Heart right ventricle (tissue), 16 donors: ENCODE results near the gene MYL3. TPM values are rescaled to one million over a fixed set of nuclear protein-coding genes. Genes with fewer than 3 reads are reported as not detected.

ENCODE experiments used
- ATAC-seq, 8 donors: fragments of 200-7000 bp; cut with Tn5 transposase; one replicate each; pipeline ENCODE4 v1.9.1; 2020; ENCODE audit warnings: mild to moderate bottlenecking in 8 of 8, moderate library complexity in 8 of 8, moderate number of reproducible peaks in 1 of 8
- DNase-seq, 2 donors: peaks; one replicate each; pipeline ENCODE4 v3.0.0-alpha.2; 2020
- H3K27ac ChIP-seq, 10 donors: fragments of 200-600 bp; sonication (generic) in 2 of 10; one replicate each; pipeline versions ENCODE4 v1.5.0 to v1.8.0; 2020 to 2022; ENCODE audit warnings: mild to moderate bottlenecking in 3 of 10
- H3K27me3 ChIP-seq, 7 donors: fragments of 200-600 bp; one replicate each; pipeline ENCODE4 v1.8.0; 2021 to 2022; ENCODE audit warnings: mild to moderate bottlenecking in 2 of 7
- H3K36me3 ChIP-seq, 9 donors: fragments of 200-600 bp; sonication (generic) in 1 of 9; one replicate each; pipeline versions ENCODE4 v1.5.0 to v1.8.0; 2020 to 2022; ENCODE audit warnings: mild to moderate bottlenecking in 2 of 9
- H3K4me1 ChIP-seq, 9 donors: fragments of 200-600 bp; sonication (generic) in 1 of 9; one replicate each; pipeline versions ENCODE4 v1.5.0 to v1.8.0; 2020 to 2022; ENCODE audit warnings: mild to moderate bottlenecking in 4 of 9
- H3K4me3 ChIP-seq, 10 donors: fragments of 200-600 bp; sonication (generic) in 2 of 10; one replicate each; pipeline versions ENCODE4 v1.5.0 to v1.8.0; 2020 to 2022; ENCODE audit warnings: mild to moderate bottlenecking in 7 of 10, moderate library complexity in 2 of 10
- H3K9me3 ChIP-seq, 11 donors: fragments of 200-600 bp in 10 of 11; sonication (generic) in 2 of 11; one replicate each; pipeline versions ENCODE4 v1.5.0 to v1.8.0; 2013 to 2022; ENCODE audit warnings: mild to moderate bottlenecking in 2 of 11, control low read depth in 1 of 11, moderate library complexity in 1 of 11
- CTCF ChIP-seq, 9 donors: fragments of 200-600 bp; sonication (generic) in 2 of 9; IDR thresholded peaks; one replicate each; pipeline versions ENCODE4 v1.5.0 to v1.8.0; 2021 to 2022; ENCODE audit warnings: antibody characterized with exemption in 9 of 9, mild to moderate bottlenecking in 5 of 9, moderate library complexity in 1 of 9
- WGBS, 2 donors: extraction: QIAGEN DNeasy Blood & Tissue Kit; methylation state at CpG; one replicate each; pipeline ENCODE4 v1.1.7; 2013; ENCODE audit warnings: inconsistent platforms in 1 of 2; 5-methylcytosine and 5-hydroxymethylcytosine counted together
- intact Hi-C, 10 donors: fragments of 100-400 bp; cut with DNase I; formaldehyde crosslinking; loops; one replicate each; pipeline versions ENCODE4 v1.11.1 to v1.14.2; 2022
- polyA plus RNA-seq, 2 donors: library from polyadenylated mRNA; stranded (reverse); fragments of 200-250 nt; gene quantifications; one replicate each; pipeline ENCODE4 v1.2.3, GENCODE V29; 2013
- total RNA-seq, 10 donors: library from RNA; stranded (reverse); fragmentation: NEBNext Ultra II Directional in 3 of 10; extraction: Animal tissue kit (Norgen Biotek cat#: 25700) in 3 of 10; gene quantifications; one replicate each; pipeline versions ENCODE4 v1.2.1 to v1.2.4, GENCODE V29; 2021 to 2023
- donor health status: Arrhythmogenic right ventricular cardiomyopathy.
- donor health status: ischemic (EF 13 %, LVEDD 7.1; RV severe dilation, severe dysfunction).
- donor health status: healthy with polysubstance abuse.
- donor health status: DM: no; HTN: yes; CAD: no.
- donor health status: DM: no; HTN: no; CAD: no.
- donor health status: ischemic (EF 25% LVEDD 6.9; RV normal size, moderate dysfunction).
- donor health status: ischemic (EF 25% LVEDD 5.7; RV mildly dilated, moderate dysfunction).
- donor health status: healthy.
- donor health status: DM: yes; HTN: yes; CAD: no.
- donor health status: Ischemic cardiomyopathy.
- donor health status: ischemic (EF 35%, LVEDD 5.7; RV mildly dilated, moderate dysfunction).
- donor health status: nonischemic (EF 11% LVEDD 7.7; RV severe dilation, severe dysfunction).
- donor health status: DM: yes; HTN: yes; CAD: no.
- donor health status: PGD.
- donor health status: ischemic (EF 29% LVEDD 5.4; RV normal size, mild dysfunction).
- donor health status: nonischemic (EF 23%, LVEDD 6.1; RV moderate dilation, normal function).

The MYL3 gene
- total and polyA plus RNA-seq, 12 donors = 5,377 to 9,904 (median 7,587) TPM

GRCh38 chr3:46869440-46869839 is 6.2 kb upstream of the MYL3 start:
- Histone ChIP-seq H3K4me3 (no peak overlapping the region), H3K4me1 (peaks cover 32 to 99% (median 58%) of the 10 kb centered on the region in 9 donors), H3K27ac (peak overlapping the region in 5 of 10 donors; percentile 7 to 98 (median 31)), H3K36me3 (no peaks in the 10 kb centered on the region), H3K27me3 (no peaks in the 10 kb centered on the region), H3K9me3 (no peaks in the 10 kb centered on the region)
- WGBS, 2 donors = 75 to 80% methylated on average over 10 of the region's 10 CpGs
- ATAC-seq = no peak
- no peak for DNase-seq
- TF ChIP-seq CTCF (IDR thresholded peaks at IDR 0.05) = no peak
- intact Hi-C loops = loop anchor here in 8 of 10 donors (5.0 to 10.0 kb wide), 2 partner anchors 38 to 455 kb away; no protein-coding TSS in a partner anchor

- Histone ChIP-seq H3K9me3 (no peaks in the 10 kb centered on the region), H3K36me3 (no peaks in the 10 kb centered on the region), H3K4me3 (no peak overlapping the region), H3K27me3 (no peaks in the 10 kb centered on the region), H3K4me1 (peaks cover 27 to 96% (median 57%) of the 10 kb centered on the region in 9 donors), H3K27ac (peak overlapping the region in 7 of 10 donors; percentile 31 to 98 (median 89))
- intact Hi-C loops = loop anchor here in 8 of 10 donors (5.0 to 10.0 kb wide), 2 partner anchors 38 to 456 kb away; no protein-coding TSS in a partner anchor
- TF ChIP-seq CTCF (IDR thresholded peaks at IDR 0.05) = no peak
- ATAC-seq = no peak
- WGBS, 2 donors = 75 to 86% methylated on average over 7 of the region's 7 CpGs
- no peak for DNase-seq
Measured at GRCh38 chr3:46868948-46869347, 5.7 kb upstream of the MYL3 start.

GRCh38 chr3:46868287-46868686 is 5.0 kb upstream of the MYL3 start:
- DNase-seq = no peak
- no peak overlapping the region for H3K4me3 ChIP-seq

GRCh38 chr3:46867550-46867898 is 4.3 kb upstream of the MYL3 start:
- intact Hi-C loops = loop anchor here in 9 of 10 donors (1.0 to 10.0 kb wide), 5 partner anchors 27 to 457 kb away; no protein-coding TSS in a partner anchor
- no peak for TF ChIP-seq CTCF (IDR thresholded peaks at IDR 0.05)
- Histone ChIP-seq H3K27me3 (no peaks in the 10 kb centered on the region), H3K9me3 (no peaks in the 10 kb centered on the region), H3K4me1 (peaks cover 23 to 81% (median 48%) of the 10 kb centered on the region in 9 donors), H3K36me3 (no peaks in the 10 kb centered on the region), H3K4me3 (peak overlapping the region in 1 of 10 donors; percentile 22), H3K27ac (peak overlapping the region; percentile 65 to 98 (median 90))
- peak; percentile 88 to 92 for DNase-seq
- 7 to 13% methylated on average over 15 of the region's 15 CpGs for WGBS, 2 donors
- peak; percentile 73 to 91 (median 83) for ATAC-seq

More at GRCh38 chr3:46868287-46868686, 5.0 kb upstream of the MYL3 start:
- Histone ChIP-seq H3K27ac (peak overlapping the region; percentile 65 to 98 (median 90)), H3K4me1 (peaks cover 23 to 89% (median 51%) of the 10 kb centered on the region in 9 donors), H3K9me3 (no peaks in the 10 kb centered on the region), H3K27me3 (no peaks in the 10 kb centered on the region), H3K36me3 (no peaks in the 10 kb centered on the region)
- TF ChIP-seq CTCF (IDR thresholded peaks at IDR 0.05) = no peak
- 35 to 43% methylated on average over 8 of the region's 8 CpGs for WGBS, 2 donors
- ATAC-seq = peak in 3 of 8 donors; percentile 0 to 1 (median 0)
- intact Hi-C loops = loop anchor here in 8 of 10 donors (5.0 to 10.0 kb wide), 2 partner anchors 39 to 457 kb away; no protein-coding TSS in a partner anchor
